ENCODE data around the gene RALGDS. TPM values are rescaled to one million over a fixed set of nuclear protein-coding genes. Genes with fewer than 3 reads are reported as not detected.

The RALGDS gene
- total RNA-seq, 1 experiment from 2014 or later, result 36.1 TPM

GRCh38 chr9:133059623-133060022 lies 61.4 kb downstream of the RALGDS start:
- peaks cover 0 to 2% of the 10 kb centered on the region in 2 experiments; a peak in 1 of 4 replicates for H3K4me1 ChIP-seq (ENCODE audit: control insufficient read depth in 1 of 2, insufficient read depth in 2 of 2, low read length in 2 of 2)
- H3K9me2 ChIP-seq (ENCODE audit: insufficient read depth), result no peaks in the 10 kb centered on the region
- intact Hi-C loops (cut with micrococcal nuclease), result no loop called here
- CTCF ChIA-PET, result no interaction called here
- no peak for DNase-seq (ENCODE audit: low read depth, low spot score)
- no peaks in the 10 kb centered on the region for H3K9me3 ChIP-seq (ENCODE audit: control insufficient read depth in 1 of 2, insufficient read depth in 1 of 2, low read depth in 1 of 2, low read length in 2 of 2)
- H4K20me1 ChIP-seq (ENCODE audit: insufficient read depth), result no peaks in the 10 kb centered on the region
- H3K36me3 ChIP-seq (ENCODE audit: control insufficient read depth in 1 of 2, insufficient read depth in 2 of 2, low read length in 2 of 2), result peaks cover 8 to 12% of the 10 kb centered on the region in 2 experiments; a peak in 3 of 4 replicates
- RAD21 ChIA-PET (ENCODE audit: low non-redundant PET in 1 of 2, low total read pairs in 2 of 2, uncharacterized antibody in 2 of 2, unreplicated experiment in 2 of 2), result no interaction called here
- H2AFZ ChIP-seq (ENCODE audit: low read depth, low read length, poor library complexity, severe bottlenecking), result no peak overlapping the region
- H3K79me2 ChIP-seq (ENCODE audit: insufficient read depth, low read length), result no peaks in the 10 kb centered on the region
- no peak overlapping the region for H3K4me2 ChIP-seq (ENCODE audit: low read length)
- ATAC-seq, result no peak
- H3K27ac ChIP-seq (ENCODE audit: low read depth, low read length), result no peak overlapping the region
- no peak overlapping the region for H3K9ac ChIP-seq (ENCODE audit: low read length)
- BruUV-seq (replicated peaks), result no TSS peak
- no peaks in the 10 kb centered on the region for H3K27me3 ChIP-seq (ENCODE audit: insufficient read depth, low read length)
- no peak overlapping the region for H3K4me3 ChIP-seq (replicated peaks in 1 of 2; ENCODE audit: low read depth in 1 of 2, low read length in 2 of 2)
- TF ChIP-seq ELF1 (IDR thresholded peaks at IDR 0.05; ENCODE audit: borderline replicate concordance, low read depth), result no peak
- TF ChIP-seq EZH2 (IDR thresholded peaks at IDR 0.05), result no peak
- TF ChIP-seq, protein P1, sequence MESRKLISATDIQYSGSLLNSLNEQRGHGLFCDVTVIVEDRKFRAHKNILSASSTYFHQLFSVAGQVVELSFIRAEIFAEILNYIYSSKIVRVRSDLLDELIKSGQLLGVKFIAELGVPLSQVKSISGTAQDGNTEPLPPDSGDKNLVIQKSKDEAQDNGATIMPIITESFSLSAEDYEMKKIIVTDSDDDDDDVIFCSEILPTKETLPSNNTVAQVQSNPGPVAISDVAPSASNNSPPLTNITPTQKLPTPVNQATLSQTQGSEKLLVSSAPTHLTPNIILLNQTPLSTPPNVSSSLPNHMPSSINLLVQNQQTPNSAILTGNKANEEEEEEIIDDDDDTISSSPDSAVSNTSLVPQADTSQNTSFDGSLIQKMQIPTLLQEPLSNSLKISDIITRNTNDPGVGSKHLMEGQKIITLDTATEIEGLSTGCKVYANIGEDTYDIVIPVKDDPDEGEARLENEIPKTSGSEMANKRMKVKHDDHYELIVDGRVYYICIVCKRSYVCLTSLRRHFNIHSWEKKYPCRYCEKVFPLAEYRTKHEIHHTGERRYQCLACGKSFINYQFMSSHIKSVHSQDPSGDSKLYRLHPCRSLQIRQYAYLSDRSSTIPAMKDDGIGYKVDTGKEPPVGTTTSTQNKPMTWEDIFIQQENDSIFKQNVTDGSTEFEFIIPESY (IDR thresholded peaks at IDR 0.05; ENCODE audit: extremely low read depth, insufficient replicate concordance, low read length), result no peak
- TF ChIP-seq ZNF274 (IDR thresholded peaks at IDR 0.05; ENCODE audit: low read depth, low read length), result no peak
- TF ChIP-seq POLR2A (IDR thresholded peaks at IDR 0.05; ENCODE audit: borderline replicate concordance, extremely low read depth, insufficient read depth, insufficient read length), result no peak
- no peak for TF ChIP-seq ATF3 (IDR thresholded peaks at IDR 0.05)
- TF ChIP-seq RAD21 (IDR thresholded peaks at IDR 0.05; ENCODE audit: low read depth), result no peak
- TF ChIP-seq, protein P2, sequence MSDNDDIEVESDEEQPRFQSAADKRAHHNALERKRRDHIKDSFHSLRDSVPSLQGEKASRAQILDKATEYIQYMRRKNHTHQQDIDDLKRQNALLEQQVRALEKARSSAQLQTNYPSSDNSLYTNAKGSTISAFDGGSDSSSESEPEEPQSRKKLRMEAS (IDR thresholded peaks at IDR 0.05), result no peak
- TF ChIP-seq YY1 (IDR thresholded peaks at IDR 0.05; ENCODE audit: extremely low read depth, insufficient replicate concordance, low read depth, low read length), result no peak
- no peak for TF ChIP-seq CBX3 (IDR thresholded peaks at IDR 0.05; ENCODE audit: low read depth)
- TF ChIP-seq ZFX (IDR thresholded peaks at IDR 0.05), result no peak
- no peak for TF ChIP-seq EGR1 (IDR thresholded peaks at IDR 0.05; ENCODE audit: low read depth)
- TF ChIP-seq, protein P3, sequence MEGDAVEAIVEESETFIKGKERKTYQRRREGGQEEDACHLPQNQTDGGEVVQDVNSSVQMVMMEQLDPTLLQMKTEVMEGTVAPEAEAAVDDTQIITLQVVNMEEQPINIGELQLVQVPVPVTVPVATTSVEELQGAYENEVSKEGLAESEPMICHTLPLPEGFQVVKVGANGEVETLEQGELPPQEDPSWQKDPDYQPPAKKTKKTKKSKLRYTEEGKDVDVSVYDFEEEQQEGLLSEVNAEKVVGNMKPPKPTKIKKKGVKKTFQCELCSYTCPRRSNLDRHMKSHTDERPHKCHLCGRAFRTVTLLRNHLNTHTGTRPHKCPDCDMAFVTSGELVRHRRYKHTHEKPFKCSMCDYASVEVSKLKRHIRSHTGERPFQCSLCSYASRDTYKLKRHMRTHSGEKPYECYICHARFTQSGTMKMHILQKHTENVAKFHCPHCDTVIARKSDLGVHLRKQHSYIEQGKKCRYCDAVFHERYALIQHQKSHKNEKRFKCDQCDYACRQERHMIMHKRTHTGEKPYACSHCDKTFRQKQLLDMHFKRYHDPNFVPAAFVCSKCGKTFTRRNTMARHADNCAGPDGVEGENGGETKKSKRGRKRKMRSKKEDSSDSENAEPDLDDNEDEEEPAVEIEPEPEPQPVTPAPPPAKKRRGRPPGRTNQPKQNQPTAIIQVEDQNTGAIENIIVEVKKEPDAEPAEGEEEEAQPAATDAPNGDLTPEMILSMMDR (IDR thresholded peaks at IDR 0.05 in 2 of 3, conservative IDR thresholded peaks at IDR 0.05 in 1 of 3; ENCODE audit: borderline replicate concordance in 1 of 3, insufficient read depth in 1 of 3, low read depth in 2 of 3, low read length in 2 of 3), result no peak
- no peak for TF ChIP-seq JUND (IDR thresholded peaks at IDR 0.05)
- TF ChIP-seq SP1 (IDR thresholded peaks at IDR 0.05; ENCODE audit: low read depth), result no peak
- TF ChIP-seq POLR2AphosphoS5 (IDR thresholded peaks at IDR 0.05; ENCODE audit: low read depth, low read length), result no peak
- TF ChIP-seq SRF (IDR thresholded peaks at IDR 0.05; ENCODE audit: low read depth), result no peak
- no peak for TF ChIP-seq TCF7L2 (IDR thresholded peaks at IDR 0.05; ENCODE audit: borderline replicate concordance, extremely low read depth, insufficient read depth, insufficient read length)
- TF ChIP-seq REST (IDR thresholded peaks at IDR 0.05; ENCODE audit: low read depth), result no peak
- TF ChIP-seq EZH2phosphoT487 (IDR thresholded peaks at IDR 0.05; ENCODE audit: borderline replicate concordance), result no peak
- POLR2A ChIA-PET, result no interaction called here
